LNCaP clone FGC (cell line): Measurements from ENCODE around the gene PLAAT3.

ENCODE experiments used
- DNase-seq: peaks from one replicate; pipeline ENCODE4 v3.0.0-alpha.2; 2011; ENCODE audit warnings: low read depth
- H3K4me3 ChIP-seq: 2 replicates; pipeline ENCODE4 v1.5.1; 2011; ENCODE audit warnings: mild to moderate bottlenecking, low read depth, low read length, control low read depth
- CTCF ChIP-seq: IDR thresholded peaks from 2 replicates; pipeline ENCODE4 v1.5.1; 2012; ENCODE audit warnings: mild to moderate bottlenecking; ENCODE audit not compliant: control insufficient read depth, insufficient read depth; ENCODE audit errors: extremely low read depth

Gene PLAAT3

GRCh38 chr11:63574856-63575602, 39.2 kb downstream of the PLAAT3 start:
- H3K4me3 ChIP-seq, result no peak overlapping the region
- no peak for TF ChIP-seq CTCF
- no peak for DNase-seq

GRCh38 chr11:63573881-63574855, 40.1 kb downstream of the PLAAT3 start:
- no peak overlapping the region for H3K4me3 ChIP-seq
- TF ChIP-seq CTCF, result no peak
- no peak for DNase-seq

GRCh38 chr11:63572026-63572688, 42.1 kb downstream of the PLAAT3 start:
- DNase-seq, result no peak
- no peak overlapping the region for H3K4me3 ChIP-seq
- TF ChIP-seq CTCF, result no peak

- no peak overlapping the region for H3K4me3 ChIP-seq
- TF ChIP-seq CTCF, result no peak
- DNase-seq, result no peak
Observed at GRCh38 chr11:63569570-63569969, 44.7 kb downstream of the PLAAT3 start.

DNA sequence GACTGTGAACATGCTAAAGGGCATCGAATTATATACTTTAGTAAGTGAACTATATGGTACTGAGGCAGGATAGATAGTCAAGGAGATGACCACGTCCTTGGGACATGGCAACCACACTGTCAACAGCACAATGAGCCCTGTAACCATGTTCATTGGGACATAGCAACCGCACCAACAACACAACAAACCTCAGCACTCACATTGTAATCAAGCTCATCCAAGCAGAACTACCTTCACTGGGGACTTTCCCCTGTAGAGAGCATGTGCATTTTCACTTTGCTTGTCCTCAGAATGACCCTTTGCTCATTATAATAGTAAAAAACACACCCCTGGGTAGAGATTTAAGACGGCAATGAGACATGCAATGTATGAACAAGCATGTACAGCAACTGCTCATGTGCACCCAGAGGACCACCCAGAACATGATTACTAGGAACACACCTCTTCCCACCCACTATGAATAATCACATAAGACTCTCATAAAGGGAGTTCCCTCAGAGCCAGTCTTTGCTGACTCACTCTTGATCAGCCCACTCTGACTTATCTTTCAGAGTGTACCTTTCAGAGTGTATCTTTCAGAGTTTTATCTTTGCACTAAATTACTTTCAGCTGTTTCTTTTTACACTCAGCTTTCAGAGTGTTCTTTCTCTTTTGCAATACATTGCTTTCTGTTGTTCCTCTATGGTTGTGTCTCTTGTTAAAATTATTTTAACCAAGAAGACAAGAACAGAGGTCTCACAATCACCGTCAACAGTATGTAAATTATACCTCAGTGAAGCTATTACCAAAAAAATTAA, 47.0 kb downstream of the PLAAT3 start:
- no peak for DNase-seq
- no peak overlapping the region for H3K4me3 ChIP-seq
- no peak for TF ChIP-seq CTCF

DNA sequence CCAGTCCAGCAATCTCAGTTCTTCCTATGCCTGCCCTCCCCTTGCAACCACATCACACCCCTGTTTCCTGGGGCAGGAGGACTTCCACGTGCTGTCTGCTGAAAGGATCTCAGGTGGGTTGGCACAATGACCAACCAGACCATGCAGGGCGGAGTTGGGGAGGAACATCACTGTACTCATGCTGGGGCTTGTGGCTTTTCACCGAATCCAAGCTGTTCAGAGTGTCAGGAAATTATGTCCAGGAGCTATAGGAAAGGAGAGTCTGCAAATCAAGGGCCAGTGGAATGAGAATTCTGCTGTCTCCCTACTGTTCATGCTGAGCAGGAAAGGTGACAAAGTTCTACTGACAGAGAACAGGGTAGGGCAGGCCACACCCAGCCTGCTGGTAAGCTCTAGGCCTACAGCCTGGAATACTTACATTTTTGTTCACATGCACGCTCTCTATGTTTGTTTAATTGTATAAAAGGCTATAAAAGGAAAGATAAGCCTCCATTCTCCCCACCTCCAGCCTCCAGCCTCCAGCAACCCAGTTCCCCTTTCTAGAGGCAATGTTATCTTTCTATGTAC, 49.4 kb downstream of the PLAAT3 start:
- DNase-seq, result no peak
- no peak overlapping the region for H3K4me3 ChIP-seq
- no peak for TF ChIP-seq CTCF
